ENCODE data around the gene VN1R2.

GRCh38 chr19:53290758-53291549, 32.9 kb downstream of the VN1R2 start:
- TF ChIP-seq POLR2AphosphoS5 (IDR thresholded peaks at IDR 0.05) (no peak), CTCF (IDR thresholded peaks at IDR 0.05) (no peak)
